GM19351 (cell line): ENCODE data around the gene KIFC3.
"Not testable (repeated sequence)": the region's sequence is repeated elsewhere in the genome, so short reads cannot be mapped to it uniquely, and the experiment has no call there.

Experiments
- ATAC-seq: cut with Tn5 transposase; IDR thresholded peaks from one replicate; pipeline ENCODE4 v1.9.1; 2021; ENCODE audit warnings: mild to moderate bottlenecking, moderate library complexity; ENCODE audit not compliant: unreplicated experiment

The KIFC3 gene

GRCh38 chr16:57755726-57756423 lies 46.4 kb downstream of the KIFC3 start:
- ATAC-seq, result no peak

- ATAC-seq, result no peak
Observed at GRCh38 chr16:57755061-57755684, 47.1 kb downstream of the KIFC3 start.

- no peak for ATAC-seq
Observed at GRCh38 chr16:57754354-57755060, 47.8 kb downstream of the KIFC3 start.

- no peak for ATAC-seq
Observed at GRCh38 chr16:57753448-57754353, 48.6 kb downstream of the KIFC3 start.

GRCh38 chr16:57752581-57753447 lies 49.5 kb downstream of the KIFC3 start:
- ATAC-seq, result no peak

GRCh38 chr16:57752203-57752580 lies 50.1 kb downstream of the KIFC3 start:
- no peak for ATAC-seq

GRCh38 chr16:57751539-57752202 lies 50.6 kb downstream of the KIFC3 start:
- ATAC-seq, result no peak

GRCh38 chr16:57750796-57751538 lies 51.3 kb downstream of the KIFC3 start:
- no peak for ATAC-seq

- no peak for ATAC-seq
Observed at GRCh38 chr16:57749856-57750452, 52.3 kb downstream of the KIFC3 start.

- ATAC-seq, result no peak
Observed at GRCh38 chr16:57749101-57749692, 53.1 kb downstream of the KIFC3 start.

GRCh38 chr16:57748596-57748995 lies 53.7 kb downstream of the KIFC3 start:
- ATAC-seq, result no peak

GRCh38 chr16:57747996-57748395 lies 54.3 kb downstream of the KIFC3 start:
- no peak for ATAC-seq

GRCh38 chr16:57747496-57747895 lies 54.8 kb downstream of the KIFC3 start:
- no peak for ATAC-seq

GRCh38 chr16:57747091-57747490 lies 55.2 kb downstream of the KIFC3 start:
- no peak for ATAC-seq

- ATAC-seq, result not testable (repeated sequence)
Observed at GRCh38 chr16:57746316-57746715, 56.0 kb downstream of the KIFC3 start.

- ATAC-seq, result no peak
Observed at GRCh38 chr16:57745768-57746167, 56.5 kb downstream of the KIFC3 start.

- no peak for ATAC-seq
Observed at GRCh38 chr16:57744642-57744903, 57.7 kb downstream of the KIFC3 start.

- no peak for ATAC-seq
Observed at GRCh38 chr16:57743886-57744641, 58.2 kb downstream of the KIFC3 start.
